AG20443 (cell line): ENCODE results near the gene FAM234B.

Source experiments
- DNase-seq: peaks from one replicate; pipeline ENCODE4 v3.0.0; 2012; ENCODE audit warnings: low spot score, mixed read lengths

The FAM234B gene

DNA sequence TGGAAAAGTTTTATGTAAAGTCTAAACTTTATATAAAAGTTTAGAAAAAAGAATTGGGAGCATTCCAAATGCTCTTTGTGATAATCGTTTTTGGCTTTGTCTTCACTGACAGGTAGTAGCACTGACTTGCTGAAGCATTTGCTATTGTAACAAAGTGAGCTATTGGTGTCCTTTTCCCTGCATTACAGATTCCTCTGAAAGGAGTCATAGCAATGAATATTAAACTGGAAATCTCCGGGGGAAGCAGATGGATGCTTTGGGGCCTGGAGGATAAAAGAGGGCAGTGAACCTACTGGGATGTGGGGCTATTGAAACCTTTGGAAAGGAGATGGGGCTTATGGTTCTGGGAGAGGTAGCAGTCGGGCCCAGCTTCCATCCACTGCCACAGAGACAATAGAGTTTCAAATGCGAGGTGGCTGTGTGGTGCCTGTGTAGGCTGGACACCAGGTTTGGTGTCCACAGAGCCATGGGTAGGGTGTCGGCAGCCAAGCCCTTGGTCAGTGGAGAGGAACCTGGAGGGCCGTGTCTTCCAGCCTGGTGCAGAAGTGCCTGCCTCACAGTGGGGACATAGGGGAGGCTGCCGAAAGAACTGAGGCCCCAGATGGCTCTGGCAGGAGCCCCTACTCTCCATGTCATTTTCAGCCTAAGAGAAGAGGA lies 49.1 kb downstream of the FAM234B start:
- peak; percentile 40 for DNase-seq

DNA sequence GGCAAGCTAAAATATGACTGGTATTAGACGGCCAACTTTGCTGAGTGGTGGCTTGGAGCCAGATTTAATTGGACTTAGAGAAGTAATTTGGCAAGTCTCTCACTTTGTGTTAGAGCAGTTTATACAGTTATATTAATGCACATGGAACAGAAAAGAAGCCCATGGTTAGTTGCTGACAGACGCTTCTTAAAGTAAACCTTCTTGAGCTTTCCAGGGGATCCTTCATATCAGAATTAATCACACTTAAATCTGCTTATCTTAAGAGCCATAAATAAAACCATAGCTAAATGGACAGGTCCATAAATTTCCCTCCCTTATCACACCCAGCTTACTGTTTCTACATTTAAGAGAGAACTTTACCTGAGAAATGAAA lies 49.7 kb downstream of the FAM234B start:
- no peak for DNase-seq

DNA sequence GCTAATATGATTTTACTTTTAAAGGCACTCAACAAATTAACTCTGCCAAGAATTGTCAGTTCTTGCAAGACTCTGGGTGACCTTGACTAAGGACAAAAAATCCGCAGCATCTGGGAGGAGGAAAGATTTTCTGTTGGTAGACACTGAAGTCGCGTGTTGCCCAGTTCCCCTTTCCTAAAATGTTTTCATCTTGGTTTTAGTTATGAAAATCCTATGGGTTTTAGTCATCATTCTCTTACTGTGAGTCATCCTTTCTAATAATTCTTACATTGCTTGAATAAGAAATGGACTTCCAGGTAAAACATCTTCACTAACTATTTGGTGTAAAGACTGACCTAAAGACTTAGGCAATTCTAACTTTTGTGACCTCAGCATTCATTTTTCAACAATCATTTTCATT lies 50.2 kb downstream of the FAM234B start:
- DNase-seq, result peak; percentile 63

DNA sequence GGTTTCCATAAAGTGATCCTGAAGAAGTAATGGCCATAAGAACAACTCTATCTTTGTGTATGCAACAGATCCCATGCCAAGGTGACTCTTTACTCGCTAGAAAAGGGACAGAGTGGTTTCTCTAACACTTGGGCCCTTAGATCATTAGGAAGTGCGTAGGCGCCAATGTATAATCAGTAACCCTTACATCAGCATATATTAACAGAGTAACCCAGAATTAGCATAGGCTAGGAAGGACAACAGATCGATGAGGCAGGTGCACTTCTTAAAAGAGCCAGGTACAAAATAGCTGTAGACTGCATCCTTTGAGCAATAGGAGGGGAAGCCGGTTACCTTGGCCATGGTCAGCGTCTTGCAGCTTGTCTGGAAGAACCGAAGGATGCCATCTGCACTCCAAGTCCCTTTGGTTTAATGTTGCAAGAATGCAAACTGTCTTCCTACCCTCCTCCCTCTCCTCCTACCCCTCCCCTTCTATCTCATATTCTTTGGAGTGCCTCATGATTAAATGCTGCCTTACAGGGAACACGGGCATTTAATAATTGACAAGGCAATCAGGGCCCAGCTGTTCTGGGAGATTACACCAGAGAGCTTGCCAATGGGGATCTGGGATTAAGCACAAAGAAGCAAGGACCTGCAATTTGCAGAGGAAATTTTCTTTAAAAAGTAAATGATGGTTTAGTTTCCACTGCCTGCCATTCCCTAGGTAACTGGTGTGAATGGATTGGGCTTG lies 51.2 kb downstream of the FAM234B start:
- DNase-seq, result no peak

DNA sequence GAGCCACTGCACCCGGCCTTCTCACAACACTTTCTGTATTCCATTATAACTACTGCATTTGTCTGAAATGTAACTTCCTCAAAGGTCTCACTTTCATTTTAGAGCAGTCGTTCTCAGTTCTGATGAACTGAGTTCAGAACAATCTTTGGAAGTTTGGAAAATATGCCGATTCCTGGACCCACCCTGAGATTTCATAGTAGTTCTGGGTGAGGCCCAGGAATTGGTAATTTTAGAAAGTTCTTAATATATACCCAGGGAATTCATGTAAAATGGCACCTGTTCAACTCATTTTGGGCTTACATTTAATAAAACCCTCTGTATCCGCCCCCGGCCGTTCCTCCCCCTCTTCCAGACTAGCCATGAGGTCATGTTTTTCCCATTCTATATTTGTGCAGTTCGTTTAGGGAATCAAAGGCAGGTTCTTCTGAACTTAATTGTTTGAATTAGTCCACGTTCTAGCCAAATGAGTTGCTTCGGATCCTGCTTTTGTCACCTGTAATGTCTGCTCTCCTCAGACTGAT lies 53.4 kb downstream of the FAM234B start:
- no peak for DNase-seq

DNA sequence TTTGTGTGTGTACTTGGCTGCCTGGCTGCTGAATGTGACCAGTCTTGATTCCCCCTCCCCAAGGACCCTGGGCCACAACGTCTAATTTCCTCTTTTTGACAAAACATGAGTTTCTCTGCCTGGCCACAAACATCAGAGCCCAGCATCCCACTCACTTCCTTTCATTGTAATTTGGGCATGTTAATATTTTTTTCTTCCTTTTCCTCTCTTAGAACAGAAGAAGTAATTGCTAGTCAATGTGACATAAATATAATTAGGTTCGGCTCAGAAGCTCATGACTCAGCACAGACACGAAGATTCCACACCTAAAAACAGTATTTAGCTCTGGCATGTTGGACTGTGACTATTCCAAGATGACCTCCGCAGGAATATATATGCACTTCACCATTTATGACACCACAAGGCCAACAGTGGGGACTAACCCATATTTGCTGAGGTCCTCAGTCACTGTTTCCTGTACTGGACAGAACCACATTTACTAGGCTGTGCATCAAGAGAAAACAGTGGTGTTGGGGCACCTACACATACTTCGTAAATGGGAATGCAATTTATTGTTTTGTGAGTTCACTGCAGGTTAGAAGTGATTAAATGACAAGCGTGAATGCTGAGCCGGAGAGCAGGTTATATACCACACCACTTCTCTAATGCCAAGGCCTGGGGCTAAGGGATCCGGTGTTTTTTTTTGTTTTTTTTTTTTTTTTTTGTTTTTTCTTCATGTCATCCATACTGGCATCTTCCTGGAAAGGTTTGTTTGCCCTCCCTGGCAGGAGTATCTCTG lies 55.1 kb downstream of the FAM234B start:
- DNase-seq, result no peak

DNA sequence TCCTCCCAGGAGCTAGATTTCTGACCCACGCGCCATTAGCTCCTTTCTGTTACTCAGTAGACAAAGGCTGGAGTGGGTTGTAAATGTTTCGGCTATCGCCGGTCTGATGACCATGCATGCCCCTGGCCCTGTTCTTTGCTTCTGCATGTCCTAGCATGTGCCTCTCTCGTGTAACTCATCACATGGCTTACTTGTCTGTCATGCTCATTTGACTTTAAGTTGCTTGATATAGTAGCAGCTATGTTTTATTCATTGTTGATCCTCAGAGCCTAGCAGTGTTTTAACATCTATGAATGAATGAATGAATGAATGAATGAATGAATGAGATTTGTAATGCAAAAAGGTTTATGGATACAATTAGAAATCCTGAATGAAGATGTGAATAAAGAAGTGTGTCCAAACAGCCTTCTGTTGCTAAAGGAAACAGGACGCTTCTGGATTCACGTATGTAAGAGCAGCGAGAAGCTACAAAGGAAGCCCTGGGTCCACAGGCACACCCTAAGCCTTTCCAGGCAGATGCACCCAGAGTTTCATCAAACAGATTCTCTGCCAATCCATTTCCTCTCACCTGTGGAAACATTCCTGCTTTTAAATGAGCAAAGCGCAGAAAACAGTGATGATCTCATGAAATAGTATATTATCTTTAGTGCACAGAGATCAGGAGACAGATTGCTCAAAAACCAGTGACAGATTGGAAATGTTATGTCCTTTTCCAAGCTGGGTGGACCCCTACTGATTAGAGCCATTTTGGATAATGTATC lies 55.8 kb downstream of the FAM234B start:
- no peak for DNase-seq

DNA sequence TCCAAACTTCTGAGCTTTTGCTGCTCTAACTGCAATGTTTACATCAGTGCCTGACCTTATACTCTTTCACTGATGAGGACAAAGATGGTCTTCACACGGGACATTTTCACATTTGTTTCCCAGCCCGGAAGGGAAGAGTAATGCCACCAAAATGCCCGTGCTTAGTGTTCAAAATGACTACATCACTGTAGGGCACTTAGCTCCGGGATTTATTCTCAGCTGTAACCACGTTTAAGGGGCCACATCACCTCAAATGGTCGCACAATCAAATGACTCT lies 56.4 kb downstream of the FAM234B start:
- DNase-seq, result no peak

DNA sequence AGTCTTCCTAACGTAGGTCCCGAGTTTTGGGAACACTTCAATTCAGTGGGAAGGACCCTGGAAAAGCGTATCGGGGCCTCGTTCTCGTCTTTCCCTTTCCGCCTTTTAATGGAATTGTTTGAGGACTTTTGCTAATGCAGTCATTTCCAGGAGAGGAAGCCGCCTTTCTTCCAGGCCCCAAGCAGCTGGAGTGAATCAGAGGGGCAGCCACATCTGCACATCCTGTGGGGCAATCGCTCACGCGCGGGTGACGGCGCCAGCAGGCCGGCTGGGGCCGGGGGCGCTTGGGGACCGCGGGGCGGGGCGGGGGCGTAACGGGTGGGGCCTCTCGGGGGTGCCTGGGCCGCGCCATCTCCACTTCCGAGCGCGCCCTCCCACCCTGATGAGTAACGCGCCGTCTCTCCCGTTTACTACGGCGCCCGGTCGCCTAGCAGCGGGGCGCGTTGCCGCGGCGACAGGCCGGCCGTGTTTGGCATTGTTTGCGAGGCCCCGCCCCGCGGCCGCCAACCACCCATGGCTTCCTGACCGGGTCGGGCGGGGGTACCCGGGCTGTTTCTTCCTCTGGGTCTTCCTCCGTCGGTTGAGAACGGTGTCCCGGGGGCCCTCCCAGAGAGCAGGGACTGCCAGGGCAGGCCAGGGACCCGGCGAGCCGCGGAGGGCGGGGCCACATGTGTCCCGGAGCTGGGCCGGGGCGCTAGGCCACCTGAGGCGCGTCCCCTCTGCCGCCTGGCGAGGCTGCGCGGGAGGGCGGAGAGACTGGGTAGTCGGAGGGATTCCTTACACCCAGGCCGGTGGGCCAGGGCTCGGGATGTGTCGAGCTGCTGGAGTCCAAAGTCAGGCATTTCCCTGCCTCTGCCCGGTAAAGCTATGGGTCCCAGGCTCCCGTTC lies 56.9 kb downstream of the FAM234B start:
- peak; percentile 95 for DNase-seq

DNA sequence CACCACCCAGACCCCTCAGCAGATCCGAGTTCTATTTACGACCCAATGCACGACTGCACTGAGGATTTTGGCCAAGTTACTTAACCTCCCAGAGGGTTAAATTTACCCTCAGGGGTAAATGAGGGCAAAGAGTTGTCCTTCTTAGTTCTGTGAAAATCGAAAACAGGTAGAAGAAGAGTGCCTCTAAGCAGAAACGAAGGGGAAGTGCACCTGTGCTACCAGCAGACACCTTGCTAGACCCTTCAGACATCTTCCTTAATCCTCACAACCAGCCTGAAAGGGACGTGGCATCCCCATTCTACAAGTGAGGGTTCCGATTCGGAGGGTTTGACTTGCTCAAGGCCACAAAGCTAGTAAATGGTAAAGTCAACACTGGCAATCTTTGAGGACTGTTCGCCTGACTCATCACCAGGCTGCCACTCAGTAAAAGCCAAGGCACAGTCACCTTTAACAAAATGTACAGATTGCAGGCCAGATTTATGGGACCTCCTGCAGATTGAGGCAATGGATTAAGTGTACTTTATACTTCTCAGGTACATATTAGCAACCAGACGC lies 57.7 kb downstream of the FAM234B start:
- no peak for DNase-seq

DNA sequence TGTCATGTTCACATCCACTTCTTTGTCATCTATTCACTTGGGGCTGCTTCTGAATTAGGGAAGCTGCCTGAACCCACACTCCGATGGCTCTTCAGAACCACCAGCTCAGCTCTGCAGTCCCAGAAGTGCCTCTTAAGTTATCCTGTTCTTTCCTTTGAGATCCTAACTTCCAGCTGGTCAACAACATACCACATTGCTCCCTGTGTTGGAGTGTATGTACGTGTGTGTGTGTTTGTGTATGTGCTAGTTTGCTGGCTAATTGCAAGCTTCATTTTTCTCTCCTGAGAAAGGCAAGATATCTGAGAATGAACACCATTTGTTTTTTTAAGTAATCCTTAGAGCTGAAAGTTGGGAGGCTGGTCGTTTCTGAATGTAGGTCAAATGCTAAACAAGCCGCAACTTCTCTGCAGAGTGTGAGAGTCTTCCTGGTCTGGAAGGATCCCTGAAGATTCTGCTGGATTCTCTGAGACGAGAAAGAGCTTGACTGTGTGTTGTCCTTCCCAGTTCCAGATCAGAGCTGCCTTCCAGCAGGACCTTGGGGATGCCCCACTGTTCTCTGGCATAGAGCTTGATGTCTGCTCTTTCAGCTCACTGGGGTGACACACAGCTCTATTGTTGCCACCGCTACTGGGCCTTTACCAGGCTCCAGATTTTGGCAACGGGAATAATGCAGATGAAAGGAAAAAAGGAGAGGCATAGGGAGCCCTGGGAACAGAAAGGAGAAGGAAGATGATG lies 58.4 kb downstream of the FAM234B start:
- DNase-seq, result peak; percentile 40

DNA sequence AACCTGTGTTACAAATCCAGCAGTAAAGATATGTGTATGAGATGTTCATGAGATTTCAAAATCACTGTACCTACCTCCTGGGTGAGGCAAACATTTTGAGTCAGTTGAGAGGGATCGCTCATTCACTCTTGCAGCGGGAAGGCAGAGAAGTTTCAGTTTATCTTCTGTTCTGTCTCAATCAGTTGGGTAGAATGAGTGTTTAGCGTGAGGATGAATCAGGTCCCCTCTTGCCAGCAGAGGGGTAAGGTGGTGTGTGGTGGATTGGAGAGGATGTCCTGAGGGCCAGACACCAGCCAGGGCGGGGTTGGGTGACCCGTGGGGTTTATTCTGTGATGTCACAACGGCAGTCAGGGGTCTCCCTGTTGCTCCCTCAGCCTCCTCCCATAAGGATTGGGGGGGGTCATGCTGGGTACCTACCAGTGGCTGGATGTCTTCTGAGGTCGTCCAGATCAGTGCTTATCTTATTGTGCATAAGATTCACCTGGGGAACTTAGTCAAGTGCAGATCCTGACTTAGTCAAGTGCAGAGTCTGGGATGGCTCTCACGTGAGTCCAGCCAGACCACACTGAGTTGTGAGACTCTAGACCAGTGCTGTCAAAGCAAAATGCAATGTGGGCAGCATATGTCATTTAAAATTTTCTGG lies 59.3 kb downstream of the FAM234B start, which contains the start of gene GSG1:
TSS of gene GSG1 (minus strand) at position 277 of the 643 bp plus-strand sequence. CDS start at position 122, 155 bp downstream.
- peak; percentile 44 for DNase-seq

DNA sequence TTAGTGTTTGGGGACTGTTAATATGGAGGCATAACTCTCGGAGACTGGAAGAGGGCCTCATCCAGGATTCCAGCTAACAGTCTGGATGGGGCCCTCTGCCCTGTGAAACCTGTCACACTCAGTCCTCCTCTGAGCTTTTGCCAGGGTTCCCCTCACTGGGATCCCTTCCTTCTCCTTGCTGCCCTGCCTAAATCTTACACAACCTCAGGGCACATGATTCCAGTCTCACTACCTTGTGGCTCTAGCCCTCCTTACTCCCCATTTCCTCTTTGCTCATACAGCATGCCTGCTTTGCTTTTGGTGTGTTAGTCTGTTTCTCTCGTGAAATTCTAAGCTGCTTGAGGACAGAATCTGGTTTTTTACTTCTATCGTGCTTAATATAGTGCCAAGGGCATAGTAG lies 60.2 kb downstream of the FAM234B start:
- no peak for DNase-seq

DNA sequence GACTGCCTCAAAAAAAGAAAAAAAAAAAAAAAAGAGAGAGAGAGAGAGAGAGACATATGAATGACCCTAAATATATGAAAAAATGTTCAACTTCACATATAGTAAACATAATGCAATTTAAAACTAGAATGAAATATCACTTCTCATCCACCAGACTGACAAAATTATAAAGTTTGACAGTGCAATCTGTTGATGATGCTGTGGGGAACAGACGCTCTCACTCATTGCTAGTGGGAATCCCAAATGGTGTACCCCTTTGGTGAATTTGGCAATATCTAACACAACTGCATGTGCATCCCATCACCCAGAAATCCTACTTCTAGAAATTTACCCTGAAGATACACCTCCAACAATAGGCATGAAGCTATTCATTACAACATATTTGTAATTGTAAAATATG lies 61.6 kb downstream of the FAM234B start:
- no peak for DNase-seq

DNA sequence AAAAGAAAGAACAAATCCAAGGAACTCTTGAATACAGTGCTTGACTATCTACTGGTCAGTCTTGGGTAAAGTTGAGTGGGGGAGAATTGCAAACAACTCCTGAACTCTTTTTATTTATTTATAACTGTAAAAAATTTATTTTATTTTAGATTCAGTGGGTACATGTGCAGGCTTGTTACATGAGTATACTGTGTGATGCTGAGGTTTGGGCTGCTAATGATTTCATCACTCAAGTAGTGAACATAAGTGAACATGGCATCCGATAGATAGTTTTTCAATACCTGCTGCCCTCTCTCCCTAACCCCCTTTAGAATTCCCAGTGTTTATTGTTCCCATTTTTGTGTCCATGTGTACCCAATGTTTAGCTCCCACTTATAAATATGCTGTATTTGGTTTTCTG lies 62.5 kb downstream of the FAM234B start:
- DNase-seq, result no peak

DNA sequence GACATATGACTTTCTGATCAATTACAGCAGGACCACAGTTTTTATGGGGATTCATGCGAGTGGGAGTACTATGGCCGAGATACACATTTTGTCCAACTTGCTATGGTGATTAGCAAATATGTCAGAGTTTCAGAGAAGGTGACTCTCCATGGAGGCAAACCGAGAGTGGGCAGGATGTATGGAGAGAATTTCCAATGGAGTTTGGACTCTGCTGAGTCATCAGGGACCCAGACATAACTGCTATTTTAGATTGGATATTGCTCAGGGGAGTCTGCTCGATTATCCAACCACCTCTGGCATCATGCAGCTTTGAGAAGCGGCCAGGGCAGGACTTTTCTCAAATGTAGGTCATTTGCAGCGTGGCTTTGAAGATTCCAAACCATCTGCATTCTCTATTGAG lies 68.8 kb downstream of the FAM234B start:
- no peak for DNase-seq

DNA sequence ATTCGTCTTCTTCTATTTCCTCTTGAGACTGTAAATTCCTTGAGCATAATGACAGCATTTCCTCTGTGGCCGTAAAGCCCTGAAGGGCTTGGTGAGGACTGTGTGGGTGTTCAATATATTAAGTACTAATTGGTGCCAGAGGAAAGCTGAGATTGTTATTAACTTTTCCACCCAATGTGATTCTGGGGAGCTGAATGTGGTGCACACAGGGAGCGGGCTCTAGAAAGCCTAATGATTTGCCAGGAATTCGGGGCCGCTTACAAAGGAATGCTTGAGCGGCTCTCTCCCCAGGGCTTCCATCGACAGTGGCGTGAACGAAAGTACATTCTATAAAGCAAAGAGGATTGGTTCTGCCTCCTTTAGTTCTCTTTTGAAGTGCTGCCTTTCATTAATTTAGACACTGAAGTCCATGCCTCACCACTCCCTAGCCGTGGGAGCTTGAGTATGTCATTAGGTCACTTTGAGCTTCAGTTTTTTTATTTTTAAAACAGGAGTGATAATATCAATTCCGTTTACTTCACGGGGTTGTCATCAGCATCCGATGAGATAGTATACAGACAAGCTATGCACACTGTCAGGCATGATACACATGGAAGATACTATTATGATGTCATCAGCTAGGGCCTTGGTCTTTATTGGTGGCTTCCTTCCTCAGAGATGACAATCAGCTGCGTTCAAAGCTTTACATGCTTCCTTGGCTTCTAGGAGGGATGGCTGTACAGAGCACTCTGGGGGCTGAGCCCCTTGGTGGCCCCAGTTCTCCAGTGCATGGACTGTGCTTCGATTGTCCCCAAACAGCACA lies 70.3 kb downstream of the FAM234B start:
- DNase-seq, result no peak

DNA sequence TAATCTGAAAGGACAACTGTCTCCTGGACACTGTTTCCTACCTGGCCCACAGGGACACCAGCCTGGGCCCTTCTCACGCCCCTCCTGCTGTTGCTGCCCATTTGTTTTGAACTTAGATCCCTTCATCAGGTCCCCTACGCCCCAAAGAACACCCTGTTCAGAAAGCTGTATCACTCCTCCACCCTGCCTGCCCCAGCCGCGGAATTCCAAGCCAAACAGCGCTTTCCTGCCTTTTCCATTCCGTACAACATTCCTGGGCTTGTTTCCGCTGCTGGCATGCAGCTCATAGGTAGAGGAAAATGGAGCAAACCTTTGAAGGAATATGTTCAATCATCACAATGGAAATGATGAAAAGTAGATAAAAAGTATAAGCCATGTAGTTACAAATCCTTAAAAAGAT lies 72.1 kb downstream of the FAM234B start:
- DNase-seq, result no peak

DNA sequence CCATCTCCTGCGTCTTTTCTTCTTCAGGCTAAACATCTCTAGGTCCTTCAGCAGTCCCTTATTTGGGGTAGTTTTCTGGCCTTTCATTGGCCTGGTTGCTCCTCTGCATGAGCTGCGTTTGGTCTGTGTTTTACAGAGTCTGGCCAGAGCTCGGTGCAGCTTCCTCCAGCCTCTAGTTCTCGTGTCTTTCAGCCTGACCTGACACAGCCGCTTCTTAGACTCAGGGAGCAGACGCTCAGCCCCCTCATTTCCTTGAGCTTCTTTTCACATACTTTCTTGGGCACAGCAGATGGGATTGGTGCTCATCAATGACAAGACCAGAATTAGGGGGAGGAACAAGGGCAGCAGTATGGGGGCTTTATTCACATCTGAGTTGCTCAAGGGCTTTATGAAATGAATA lies 72.8 kb downstream of the FAM234B start:
- no peak for DNase-seq
